ENCODE data around the gene TCEA3.

TCEA3 gene

GRCh38 chr1:23403038-23403336, 21.6 kb downstream of the TCEA3 start:
- no peak for TF ChIP-seq CTCF (IDR thresholded peaks at IDR 0.05; ENCODE audit: low read depth, low read length)
- H3K4me3 ChIP-seq (replicated peaks in 1 of 2; ENCODE audit: low read depth in 2 of 2, low read length in 2 of 2): no peak overlapping the region
- peak; percentile 62 to 84 for DNase-seq (ENCODE audit: low read depth in 2 of 2)

- TF ChIP-seq CTCF (IDR thresholded peaks at IDR 0.05; ENCODE audit: low read depth, low read length): no peak
- no peak overlapping the region for H3K4me3 ChIP-seq (replicated peaks in 1 of 2; ENCODE audit: low read depth in 2 of 2, low read length in 2 of 2)
- DNase-seq (ENCODE audit: low read depth in 2 of 2): no peak
Measured at GRCh38 chr1:23402286-23403037, 22.1 kb downstream of the TCEA3 start.

- no peak overlapping the region for H3K4me3 ChIP-seq (replicated peaks in 1 of 2; ENCODE audit: low read depth in 2 of 2, low read length in 2 of 2)
- DNase-seq (ENCODE audit: low read depth in 2 of 2): no peak
- no peak for TF ChIP-seq CTCF (IDR thresholded peaks at IDR 0.05; ENCODE audit: low read depth, low read length)
Measured at GRCh38 chr1:23401313-23401712, 23.2 kb downstream of the TCEA3 start.

- no peak for TF ChIP-seq CTCF (IDR thresholded peaks at IDR 0.05; ENCODE audit: low read depth, low read length)
- H3K4me3 ChIP-seq (replicated peaks in 1 of 2; ENCODE audit: low read depth in 2 of 2, low read length in 2 of 2): no peak overlapping the region
- DNase-seq (ENCODE audit: low read depth in 2 of 2): peak; percentile 76 to 85
Measured at GRCh38 chr1:23400324-23401114, 24.0 kb downstream of the TCEA3 start.

GRCh38 chr1:23399229-23399628, 25.3 kb downstream of the TCEA3 start:
- no peak for TF ChIP-seq CTCF (IDR thresholded peaks at IDR 0.05; ENCODE audit: low read depth, low read length)
- no peak for DNase-seq (ENCODE audit: low read depth in 2 of 2)
- no peak overlapping the region for H3K4me3 ChIP-seq (replicated peaks in 1 of 2; ENCODE audit: low read depth in 2 of 2, low read length in 2 of 2)

GRCh38 chr1:23397908-23398307, 26.6 kb downstream of the TCEA3 start:
- DNase-seq (ENCODE audit: low read depth in 2 of 2): no peak
- TF ChIP-seq CTCF (IDR thresholded peaks at IDR 0.05; ENCODE audit: low read depth, low read length): no peak
- H3K4me3 ChIP-seq (replicated peaks in 1 of 2; ENCODE audit: low read depth in 2 of 2, low read length in 2 of 2): no peak overlapping the region
